BLaER1 treated with 17β-estradiol and CSF1 and Interleukin-3, amounts not matched to agents 10 nM and 100 nM (cell line): ENCODE results near the gene ZCWPW1.
"Not testable (repeated sequence)": the region's sequence is repeated elsewhere in the genome, so short reads cannot be mapped to it uniquely, and the experiment has no call there.

ENCODE experiments used
- H3K27ac ChIP-seq, 11 experiments: shearing (Covaris generic); formaldehyde crosslinking; 2 replicates each; pipeline ENCODE4 v1.8.1; 2022
- H3K27me3 ChIP-seq, 11 experiments: shearing (Covaris generic); formaldehyde crosslinking; 2 replicates each; pipeline ENCODE4 v1.8.1; 2022
- H3K36me3 ChIP-seq, 11 experiments: shearing (Covaris generic); formaldehyde crosslinking; 2 replicates each; pipeline ENCODE4 v1.8.1; 2022
- H3K4me1 ChIP-seq, 10 experiments: shearing (Covaris generic); formaldehyde crosslinking; 2 replicates each; pipeline ENCODE4 v1.8.1; 2022
- H3K4me2 ChIP-seq, 11 experiments: shearing (Covaris generic); formaldehyde crosslinking; 2 replicates each; pipeline ENCODE4 v1.8.1; 2022
- H3K4me3 ChIP-seq, 10 experiments: shearing (Covaris generic); formaldehyde crosslinking; 2 replicates each; pipeline ENCODE4 v1.8.1; 2022
- H3K9ac ChIP-seq, 11 experiments: shearing (Covaris generic); formaldehyde crosslinking; 2 replicates each; pipeline ENCODE4 v1.8.1; 2022
- H3K9me3 ChIP-seq, 11 experiments: shearing (Covaris generic); formaldehyde crosslinking; replicated peaks in 1 of 11; 2 replicates each; pipeline ENCODE4 v1.8.1; 2022
- H4K20me1 ChIP-seq, 11 experiments: shearing (Covaris generic); formaldehyde crosslinking; 2 replicates each; pipeline ENCODE4 v1.8.1; 2022
- Cebpa-rat ChIP-seq, 11 experiments: shearing (Covaris generic); IDR thresholded peaks; 2 replicates each; pipeline ENCODE4 v1.8.1; 2022

Gene ZCWPW1

DNA sequence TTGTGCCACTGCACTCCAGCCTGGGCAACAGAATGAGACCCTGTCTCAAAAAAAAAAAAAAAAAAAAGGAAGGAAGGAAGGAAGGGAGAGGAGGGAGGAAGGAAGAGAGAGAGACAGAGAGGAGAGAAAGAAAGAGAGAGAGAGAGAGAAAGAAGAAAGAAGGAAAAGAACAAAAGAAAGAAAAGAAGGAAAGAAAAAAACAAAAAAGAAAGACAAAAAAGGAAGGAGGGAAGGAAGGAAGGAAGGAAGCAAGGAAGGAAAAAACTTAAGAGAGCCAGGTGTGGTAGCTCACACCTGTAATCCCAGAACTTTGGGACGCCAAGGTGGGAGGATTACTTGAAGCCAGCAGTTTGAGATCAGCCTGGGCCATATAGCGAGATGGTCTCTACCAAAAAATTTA, 36.3 kb upstream of the ZCWPW1 start:
- no peak overlapping the region; a peak in 1 of 22 replicates for H3K27ac ChIP-seq
- peaks cover 39 to 64% (median 52%) of the 10 kb centered on the region in 10 experiments for H3K4me1 ChIP-seq
- no peak overlapping the region for H3K4me3 ChIP-seq
- H4K20me1 ChIP-seq: peaks cover 31 to 63% (median 43%) of the 10 kb centered on the region in 11 experiments
- no peaks in the 10 kb centered on the region for H3K27me3 ChIP-seq
- H3K4me2 ChIP-seq: peak overlapping the region in 9 of 11 experiments; percentile 5 to 53 (median 26); a peak in 11 of 22 replicates
- peaks cover 66 to 89% (median 82%) of the 10 kb centered on the region in 11 experiments for H3K36me3 ChIP-seq
- TF ChIP-seq Cebpa-rat (IDR thresholded peaks at IDR 0.05): no peak
- H3K9ac ChIP-seq: peak overlapping the region in 7 of 11 experiments; percentile 1 to 31 (median 27); a peak in 4 of 22 replicates
- H3K9me3 ChIP-seq: no peaks in the 10 kb centered on the region

DNA sequence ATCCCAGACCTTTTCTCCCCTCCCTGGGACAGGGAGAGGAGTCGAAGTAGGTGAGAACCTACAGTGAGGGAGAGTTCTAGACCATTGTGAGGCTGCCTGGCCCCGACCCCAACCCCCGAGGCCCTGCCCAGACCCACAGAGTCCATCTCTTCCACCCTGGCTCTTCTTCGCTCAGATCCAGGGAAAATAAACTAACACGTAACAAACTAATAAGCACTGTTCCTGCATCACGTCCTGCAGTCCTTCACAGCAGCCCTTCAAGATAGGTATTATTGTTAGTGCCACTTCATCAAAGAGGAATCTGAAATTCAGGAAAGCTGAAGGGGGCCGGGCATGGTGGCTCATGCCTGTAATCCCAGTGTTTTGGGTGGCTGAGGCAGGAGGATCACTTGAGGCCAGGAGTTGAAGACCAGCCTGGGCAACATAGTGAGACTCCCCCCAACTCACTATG, 35.7 kb upstream of the ZCWPW1 start, which contains the start of gene SPACDR:
Gene SPACDR (minus strand): TSS at position 51 of the 451 bp plus-strand sequence. CDS start 235 bp downstream, outside the sequence.
- peaks cover 67 to 90% (median 83%) of the 10 kb centered on the region in 11 experiments for H3K36me3 ChIP-seq
- H4K20me1 ChIP-seq: peaks cover 26 to 57% (median 38%) of the 10 kb centered on the region in 11 experiments
- H3K27ac ChIP-seq: peak within 1 kb of the TSS in 2 of 11 experiments; percentile 25 to 26; a peak in 2 of 22 replicates
- no peak within 1 kb of the TSS for H3K4me3 ChIP-seq
- no peaks in the 10 kb centered on the region for H3K9me3 ChIP-seq
- H3K4me1 ChIP-seq: peaks cover 34 to 59% (median 47%) of the 10 kb centered on the region in 10 experiments
- no peak for TF ChIP-seq Cebpa-rat (IDR thresholded peaks at IDR 0.05)
- H3K4me2 ChIP-seq: peak within 1 kb of the TSS in 9 of 11 experiments; percentile 5 to 53 (median 26); a peak in 11 of 22 replicates
- H3K27me3 ChIP-seq: no peaks in the 10 kb centered on the region
- H3K9ac ChIP-seq: peak within 1 kb of the TSS in 8 of 11 experiments; percentile 1 to 46 (median 30); a peak in 7 of 22 replicates

DNA sequence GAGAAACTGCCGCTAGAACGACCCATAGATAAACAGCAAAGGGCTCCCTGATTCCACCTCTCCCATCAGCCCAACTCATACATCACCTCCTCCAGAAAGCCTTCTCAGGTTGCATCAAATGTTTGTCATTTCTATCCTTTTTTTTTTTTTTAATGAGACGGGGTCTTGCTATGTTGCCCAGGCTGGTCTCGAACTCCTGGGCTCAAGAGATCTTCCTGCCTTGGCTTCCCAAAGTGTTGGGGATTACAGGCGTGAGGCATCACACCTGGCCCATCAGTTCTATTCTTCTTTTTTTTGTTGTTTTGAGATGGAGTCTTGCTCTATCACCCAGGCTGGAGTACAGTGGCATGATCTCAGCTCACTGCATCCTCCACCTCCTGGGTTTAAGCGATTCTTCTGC, 28.5 kb upstream of the ZCWPW1 start:
- Histone ChIP-seq H3K27ac (no peak overlapping the region), H3K4me3 (no peak overlapping the region), H3K9me3 (no peaks in the 10 kb centered on the region), H3K4me2 (no peak overlapping the region), H3K36me3 (peaks cover 28 to 59% (median 46%) of the 10 kb centered on the region in 11 experiments), H4K20me1 (no peaks in the 10 kb centered on the region), H3K4me1 (peaks cover 20 to 45% (median 43%) of the 10 kb centered on the region in 10 experiments), H3K27me3 (no peaks in the 10 kb centered on the region), H3K9ac (no peak overlapping the region)
- no peak for TF ChIP-seq Cebpa-rat (IDR thresholded peaks at IDR 0.05)

DNA sequence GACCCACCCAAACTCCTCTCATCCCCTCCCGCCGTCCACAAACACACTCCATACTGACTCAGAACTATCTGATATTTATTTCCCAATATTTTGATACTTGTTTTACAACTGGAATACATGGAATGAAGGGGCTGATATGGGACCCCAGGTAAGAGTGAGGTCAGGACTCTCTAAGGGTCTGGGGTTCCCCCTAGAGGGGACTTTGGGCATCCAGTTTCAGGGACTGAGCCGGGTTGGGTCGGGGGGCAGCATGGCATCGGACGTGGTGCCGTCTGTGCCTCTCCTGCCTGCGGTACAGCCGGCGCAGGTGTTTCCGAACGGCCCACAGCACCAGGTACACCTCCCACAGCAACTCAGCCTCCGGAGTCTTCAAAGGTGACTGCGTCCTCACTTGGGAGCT, 28.1 kb upstream of the ZCWPW1 start:
- no peak for TF ChIP-seq Cebpa-rat (IDR thresholded peaks at IDR 0.05)
- Histone ChIP-seq H3K27me3 (no peaks in the 10 kb centered on the region), H3K4me1 (peaks cover 20 to 48% (median 44%) of the 10 kb centered on the region in 10 experiments)

DNA sequence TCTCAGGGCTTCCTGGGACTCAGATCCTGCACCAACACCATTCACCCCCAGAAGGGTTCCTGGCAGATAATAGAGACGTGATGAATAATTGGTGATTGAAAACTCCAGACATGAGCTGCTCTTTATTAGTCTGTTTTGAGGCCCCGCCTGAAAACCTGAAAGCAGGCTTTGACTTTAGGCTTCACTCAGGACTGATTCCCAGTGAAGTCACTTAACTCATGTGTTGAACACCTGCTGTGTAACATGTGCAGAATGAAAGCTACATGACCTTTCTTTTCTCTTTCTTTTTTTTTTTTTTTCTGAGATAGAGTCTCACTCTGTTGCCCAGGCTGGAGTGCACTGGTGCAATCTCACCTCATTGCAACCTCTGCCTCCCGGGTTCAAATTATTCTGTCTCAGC, 26.7 kb upstream of the ZCWPW1 start:
- H3K4me2 ChIP-seq: peak overlapping the region; percentile 74 to 89 (median 81); a peak in 21 of 22 replicates
- no peaks in the 10 kb centered on the region for H3K9me3 ChIP-seq
- peak overlapping the region in 8 of 11 experiments; percentile 49 to 68 (median 64); a peak in 14 of 22 replicates for H3K9ac ChIP-seq
- H3K27ac ChIP-seq: peak overlapping the region in 9 of 11 experiments; percentile 42 to 81 (median 70); a peak in 17 of 22 replicates
- peaks cover 20 to 62% (median 56%) of the 10 kb centered on the region in 10 experiments for H3K4me1 ChIP-seq
- H3K27me3 ChIP-seq: no peaks in the 10 kb centered on the region
- H4K20me1 ChIP-seq: no peaks in the 10 kb centered on the region
- H3K4me3 ChIP-seq: peak overlapping the region in 1 of 10 experiments; percentile 49; a peak in 2 of 20 replicates
- H3K36me3 ChIP-seq: peaks cover 10 to 40% (median 28%) of the 10 kb centered on the region in 11 experiments
- TF ChIP-seq Cebpa-rat (IDR thresholded peaks at IDR 0.05): no peak

More for the DNA sequence above, 28.1 kb upstream of the ZCWPW1 start:
- Histone ChIP-seq H4K20me1 (no peaks in the 10 kb centered on the region), H3K27ac (peak overlapping the region in 2 of 11 experiments; percentile 58 to 81; a peak in 2 of 22 replicates), H3K9ac (0 out of 22 replicates have a peak overlapping the region, but pooled peaks of 1 of the 11 experiments have one; percentile 50), H3K36me3 (peaks cover 23 to 54% (median 41%) of the 10 kb centered on the region in 11 experiments), H3K9me3 (no peaks in the 10 kb centered on the region), H3K4me3 (no peak overlapping the region), H3K4me2 (peak overlapping the region in 3 of 11 experiments; percentile 80 to 86 (median 81); a peak in 1 of 22 replicates)

- H3K27me3 ChIP-seq, H3K9me3 ChIP-seq, H4K20me1 ChIP-seq: not testable (repeated sequence)
- 0 out of 22 replicates have a peak, but pooled peaks of 1 of the 11 experiments have one; percentile 12 for TF ChIP-seq Cebpa-rat (IDR thresholded peaks at IDR 0.05)
- H3K9ac ChIP-seq: peak overlapping the region in 10 of 11 experiments; percentile 39 to 68 (median 59); a peak in 17 of 22 replicates
- peak overlapping the region; percentile 74 to 89 (median 81) for H3K4me2 ChIP-seq
- H3K4me1 ChIP-seq: peaks cover 20 to 75% (median 69%) of the 10 kb centered on the region in 10 experiments
- peak overlapping the region in 8 of 10 experiments; percentile 28 to 56 (median 46); a peak in 13 of 20 replicates for H3K4me3 ChIP-seq
- H3K27ac ChIP-seq: peak overlapping the region in 9 of 11 experiments; percentile 42 to 81 (median 70); a peak in 18 of 22 replicates
- peaks cover 0 to 27% (median 14%) of the 10 kb centered on the region in 11 experiments; a peak in 18 of 22 replicates for H3K36me3 ChIP-seq
These were observed 25.4 kb upstream of the ZCWPW1 start for GRCh38 chr7:100453854-100454253.

DNA sequence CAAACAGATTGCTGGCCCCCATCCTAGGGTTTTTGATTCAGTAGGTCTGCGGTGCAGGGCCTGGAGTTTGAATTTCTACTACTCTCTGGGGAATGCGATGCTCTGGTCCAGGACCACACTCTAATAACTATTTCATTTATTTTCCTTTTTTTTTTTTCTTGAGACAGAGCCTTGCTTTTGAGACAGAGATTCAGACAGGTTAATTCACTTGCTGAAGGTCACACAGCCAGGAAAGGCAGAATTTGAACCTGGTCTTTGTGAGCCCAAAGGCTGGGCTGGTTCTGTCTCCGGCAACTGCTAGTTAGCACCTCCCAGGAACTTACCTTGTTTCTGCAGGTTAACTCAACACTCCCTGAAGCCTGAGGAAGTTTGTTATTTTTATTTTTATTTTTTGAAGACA, 24.0 kb upstream of the ZCWPW1 start:
- Histone ChIP-seq H3K27ac (0 out of 22 replicates have a peak overlapping the region, but pooled peaks of 2 of the 11 experiments have one; percentile 22 to 70), H3K4me3 (no peak overlapping the region), H3K4me1 (peaks cover 20 to 80% (median 74%) of the 10 kb centered on the region in 10 experiments), H4K20me1 (no peaks in the 10 kb centered on the region), H3K27me3 (no peaks in the 10 kb centered on the region), H3K9me3 (no peaks in the 10 kb centered on the region), H3K9ac (no peak overlapping the region), H3K4me2 (peak overlapping the region in 6 of 11 experiments; percentile 78 to 86 (median 80); a peak in 7 of 22 replicates), H3K36me3 (peaks cover 0 to 17% (median 12%) of the 10 kb centered on the region in 11 experiments; a peak in 17 of 22 replicates)
- no peak for TF ChIP-seq Cebpa-rat (IDR thresholded peaks at IDR 0.05)

DNA sequence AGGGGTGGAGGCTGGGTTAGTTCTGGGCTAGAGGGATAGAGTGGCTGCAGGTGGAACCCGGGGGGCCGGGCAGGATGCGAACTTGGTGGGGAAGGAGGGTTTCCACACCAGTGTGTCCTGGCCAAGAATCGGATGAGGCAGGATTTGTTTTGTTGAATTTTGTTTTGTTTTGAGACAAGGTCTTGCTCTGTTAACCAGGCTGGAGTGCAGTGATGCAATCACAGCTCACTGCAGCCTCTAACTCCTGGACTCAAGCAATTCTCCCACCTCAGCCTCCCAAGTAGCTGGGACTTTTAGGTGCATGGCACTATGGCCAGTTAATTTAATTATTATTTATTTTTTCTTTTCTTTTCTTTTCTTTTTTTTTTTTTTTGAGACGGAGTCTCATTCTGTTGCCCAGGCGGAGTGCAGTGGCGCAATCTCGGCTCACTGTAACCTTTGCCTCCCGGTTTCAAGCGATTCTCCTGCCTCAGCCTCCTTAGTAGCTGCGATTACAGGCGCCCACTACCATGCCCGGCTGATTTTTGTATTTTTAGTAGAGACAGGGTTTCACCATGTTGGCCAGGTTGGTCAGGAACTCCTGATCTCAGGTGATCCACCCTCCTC, 20.8 kb upstream of the ZCWPW1 start:
- Histone ChIP-seq H3K9me3 (no peaks in the 10 kb centered on the region), H4K20me1 (no peaks in the 10 kb centered on the region), H3K4me2 (peak overlapping the region in 9 of 11 experiments; percentile 21 to 83 (median 72); a peak in 16 of 22 replicates), H3K4me3 (no peak overlapping the region), H3K9ac (peak overlapping the region in 7 of 11 experiments; percentile 4 to 55 (median 42); a peak in 8 of 22 replicates), H3K27me3 (no peaks in the 10 kb centered on the region), H3K27ac (peak overlapping the region in 8 of 11 experiments; percentile 2 to 72 (median 50); a peak in 11 of 22 replicates), H3K36me3 (no peaks in the 10 kb centered on the region), H3K4me1 (peaks cover 38 to 86% (median 79%) of the 10 kb centered on the region in 10 experiments)
- TF ChIP-seq Cebpa-rat (IDR thresholded peaks at IDR 0.05): peak in 9 of 11 experiments; percentile 18 to 81 (median 42); a peak in 9 of 22 replicates

DNA sequence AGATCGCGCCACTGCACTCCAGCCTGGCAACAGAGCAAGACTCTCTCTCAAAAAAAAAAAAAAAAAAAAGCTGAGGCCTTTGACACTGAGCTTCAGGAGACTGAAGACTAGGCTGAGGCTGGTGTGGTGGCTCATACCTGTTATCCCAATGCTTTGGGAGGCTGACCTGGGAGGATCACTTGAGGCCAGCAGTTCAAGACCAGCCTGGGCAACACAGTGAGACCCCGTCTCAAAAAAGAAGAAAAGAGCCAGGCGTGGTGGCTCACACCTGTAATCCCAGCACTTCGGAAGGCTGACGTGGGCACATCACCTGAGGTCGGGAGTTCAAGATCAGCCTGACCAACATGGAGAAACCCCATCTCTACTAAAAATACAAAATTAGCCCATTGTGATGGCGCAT, 18.9 kb upstream of the ZCWPW1 start:
- not testable (repeated sequence) for H3K36me3 ChIP-seq, H3K27me3 ChIP-seq, H3K27ac ChIP-seq, H3K9me3 ChIP-seq, H3K4me2 ChIP-seq, H4K20me1 ChIP-seq, H3K4me3 ChIP-seq, H3K9ac ChIP-seq
- peaks cover 34 to 83% (median 75%) of the 10 kb centered on the region in 10 experiments for H3K4me1 ChIP-seq
